ENCODE results near the gene EIF4E3. TPM values are rescaled to one million over a fixed set of nuclear protein-coding genes. Genes with fewer than 3 reads are reported as not detected.

EIF4E3 gene
- total RNA-seq, 2 experiments from 2014 or later, result 63.6 to 64.6 TPM

DNA sequence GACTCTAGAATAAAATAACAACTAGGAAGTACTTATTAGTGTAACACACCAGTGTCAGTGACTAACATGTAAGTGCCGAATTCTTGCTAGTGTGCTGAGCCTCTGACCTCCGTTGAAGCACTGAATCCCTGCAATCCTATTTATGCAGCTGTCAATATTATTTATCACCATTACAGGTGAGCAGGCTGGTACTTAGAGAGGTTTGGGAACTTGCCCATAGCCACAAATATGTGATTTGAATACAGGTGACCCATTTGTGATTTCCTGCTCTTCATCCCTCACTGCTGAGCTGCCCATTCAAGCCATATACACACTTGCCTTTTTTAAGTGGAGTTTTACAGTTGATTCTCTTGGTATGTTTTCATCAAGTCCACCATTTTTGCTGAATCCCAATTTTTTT, 12.2 kb downstream of the EIF4E3 start:
- Mint-ChIP-seq H3K27me3 (no peaks in the 10 kb centered on the region), H3K27ac (no peak overlapping the region), H3K4me3 (no peak overlapping the region), H3K36me3 (peaks cover 16% of the 10 kb centered on the region), H3K9me3 (no peaks in the 10 kb centered on the region), H3K4me1 (peaks cover 52% of the 10 kb centered on the region)
- POLR2A ChIA-PET, result interaction anchor here (0.7 kb wide), 1 partner anchor 592 kb away, joined by 3 read pairs; no protein-coding TSS in a partner anchor
- DNase-seq (no peak), ATAC-seq (ENCODE audit: low read depth) (no peak)

GRCh38 chr3:71710906-71711494, 14.2 kb downstream of the EIF4E3 start:
- Mint-ChIP-seq H3K9me3 (no peaks in the 10 kb centered on the region), H3K27me3 (no peaks in the 10 kb centered on the region), H3K4me3 (no peak overlapping the region), H3K27ac (no peak overlapping the region), H3K4me1 (peaks cover 50% of the 10 kb centered on the region), H3K36me3 (peaks cover 29% of the 10 kb centered on the region)
- DNase-seq (no peak), ATAC-seq (ENCODE audit: low read depth) (peak; percentile 48)
- POLR2A ChIA-PET, result interaction anchor here (2.2 kb wide), 1 partner anchor 13 kb away, joined by 8 read pairs; no protein-coding TSS in a partner anchor

DNA sequence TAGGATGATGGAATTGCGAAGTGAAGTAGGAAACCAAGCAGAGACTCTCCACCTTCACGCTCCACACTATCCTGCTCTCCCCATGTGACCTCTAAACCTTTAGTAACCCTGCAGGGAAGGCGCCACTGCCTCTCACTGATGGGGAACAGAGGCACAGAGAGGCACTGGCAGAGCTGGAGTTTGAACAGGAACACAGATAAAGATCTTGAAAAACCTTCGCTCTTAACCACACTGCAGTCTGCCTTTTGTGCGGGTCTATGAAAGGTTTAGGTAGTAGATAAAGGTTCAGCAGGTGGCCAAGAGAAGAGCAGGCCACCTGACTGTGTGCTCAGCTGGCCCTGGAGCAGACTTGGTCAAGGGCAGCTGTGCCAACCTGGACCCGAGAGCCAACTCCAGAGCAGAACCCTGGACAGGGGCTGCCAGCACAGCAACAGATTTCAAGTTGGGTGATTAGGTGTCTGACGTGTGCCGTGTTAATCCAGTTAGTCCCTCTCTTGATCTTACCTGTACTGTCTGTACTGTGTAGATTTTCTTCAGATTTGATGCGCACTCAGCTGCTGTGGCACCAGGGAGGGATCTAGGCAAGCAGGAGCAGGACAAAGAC, 15.2 kb downstream of the EIF4E3 start:
- Mint-ChIP-seq H3K9me3 (no peaks in the 10 kb centered on the region), H3K27me3 (no peaks in the 10 kb centered on the region), H3K36me3 (peaks cover 34% of the 10 kb centered on the region), H3K4me1 (peaks cover 50% of the 10 kb centered on the region), H3K27ac (peak overlapping the region; percentile 60), H3K4me3 (peak overlapping the region; percentile 39)
- DNase-seq, result no peak
- ATAC-seq (ENCODE audit: low read depth), result peak; percentile 48
- POLR2A ChIA-PET, result interaction anchor here (0.6 to 2.2 kb wide), 4 partner anchors 14 to 712 kb away, joined by 3 to 8 read pairs (median 4); no protein-coding TSS in a partner anchor

GRCh38 chr3:71708476-71709105, 16.6 kb downstream of the EIF4E3 start:
- Mint-ChIP-seq H3K9me3 (no peaks in the 10 kb centered on the region), H3K36me3 (peaks cover 43% of the 10 kb centered on the region), H3K4me3 (peak overlapping the region; percentile 7), H3K27ac (no peak overlapping the region), H3K4me1 (peaks cover 60% of the 10 kb centered on the region), H3K27me3 (no peaks in the 10 kb centered on the region)
- no peak for ATAC-seq (ENCODE audit: low read depth)
- no peak for DNase-seq
- POLR2A ChIA-PET, result interaction anchor here (1.5 kb wide), 1 partner anchor 16 kb away, joined by 4 read pairs; no protein-coding TSS in a partner anchor

DNA sequence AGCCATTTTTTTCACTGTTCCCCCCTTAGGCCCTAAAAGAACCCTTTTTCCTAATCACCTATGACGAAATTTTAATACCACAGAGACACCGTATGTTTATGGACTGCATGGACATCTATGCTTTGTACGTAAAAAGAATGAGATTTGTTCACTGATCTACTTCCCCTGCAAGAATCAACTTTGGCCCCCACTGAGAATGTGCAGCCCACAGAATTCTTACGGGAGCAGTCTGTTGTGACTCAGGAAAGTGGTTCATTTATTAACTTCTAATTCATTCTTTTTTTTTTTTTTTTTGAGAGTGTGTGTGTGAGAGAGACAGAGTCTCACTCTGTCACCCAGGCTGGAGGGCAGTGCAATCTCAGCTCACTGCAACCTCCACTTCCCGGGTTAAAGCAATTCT, 17.6 kb downstream of the EIF4E3 start:
- H3K27ac Mint-ChIP-seq, result no peak overlapping the region

DNA sequence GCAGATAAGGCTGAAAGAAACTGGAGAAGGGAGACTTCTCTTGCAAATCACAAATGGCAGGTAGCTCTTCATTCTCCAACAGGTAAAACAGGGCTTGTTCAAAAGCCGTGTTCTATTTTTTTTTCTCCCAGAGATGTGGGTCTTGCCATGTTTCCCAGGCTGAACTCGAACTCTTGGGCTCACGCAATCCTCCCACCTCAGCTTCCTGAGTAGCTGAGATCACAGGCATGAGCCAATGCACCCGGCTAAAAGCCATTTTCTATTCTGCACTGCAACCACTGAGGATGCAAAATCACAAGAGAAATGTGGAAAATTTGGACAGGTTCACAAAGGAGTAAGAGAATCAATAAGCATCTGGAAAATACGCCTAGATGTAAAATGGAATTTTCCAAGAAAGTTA, 19.5 kb downstream of the EIF4E3 start:
- peaks cover 68% of the 10 kb centered on the region for H3K4me1 Mint-ChIP-seq
- POLR2A ChIA-PET, result no interaction called here
- no peak for ATAC-seq (ENCODE audit: low read depth)
- H3K36me3 Mint-ChIP-seq, result peaks cover 52% of the 10 kb centered on the region
- no peak overlapping the region for H3K27ac Mint-ChIP-seq
- no peak overlapping the region for H3K4me3 Mint-ChIP-seq
- no peaks in the 10 kb centered on the region for H3K27me3 Mint-ChIP-seq
- H3K9me3 Mint-ChIP-seq, result no peaks in the 10 kb centered on the region
- DNase-seq, result no peak

More for the DNA sequence above, 17.6 kb downstream of the EIF4E3 start:
- Mint-ChIP-seq H3K4me3 (no peak overlapping the region), H3K4me1 (peaks cover 64% of the 10 kb centered on the region), H3K27me3 (no peaks in the 10 kb centered on the region), H3K9me3 (no peaks in the 10 kb centered on the region), H3K36me3 (peaks cover 43% of the 10 kb centered on the region)
- DNase-seq (no peak), ATAC-seq (ENCODE audit: low read depth) (no peak)
- POLR2A ChIA-PET, result no interaction called here

- POLR2A ChIA-PET, result interaction anchor here (1.1 kb wide), 1 partner anchor 19 kb away, joined by 8 read pairs; the partner anchor contains the start of gene EIF4E3
- Mint-ChIP-seq H3K4me3 (no peak overlapping the region), H3K36me3 (peaks cover 52% of the 10 kb centered on the region), H3K4me1 (peaks cover 62% of the 10 kb centered on the region), H3K9me3 (no peaks in the 10 kb centered on the region), H3K27ac (peak overlapping the region; percentile 62), H3K27me3 (no peaks in the 10 kb centered on the region)
- DNase-seq, result no peak
- no peak for ATAC-seq (ENCODE audit: low read depth)
Observed at GRCh38 chr3:71704915-71705314, 20.3 kb downstream of the EIF4E3 start.

- Mint-ChIP-seq H3K4me3 (peak overlapping the region; percentile 8), H3K27me3 (no peaks in the 10 kb centered on the region), H3K9me3 (no peaks in the 10 kb centered on the region), H3K36me3 (peaks cover 48% of the 10 kb centered on the region), H3K27ac (peak overlapping the region; percentile 91), H3K4me1 (peaks cover 53% of the 10 kb centered on the region)
- DNase-seq (no peak), ATAC-seq (ENCODE audit: low read depth) (peak; percentile 10)
- POLR2A ChIA-PET, result interaction anchor here (1.1 to 1.2 kb wide), 2 partner anchors 21 to 26 kb away, joined by 3 to 8 read pairs; partner anchors contain the start of gene EIF4E3
Observed at GRCh38 chr3:71703797-71704196, 21.4 kb downstream of the EIF4E3 start.

GRCh38 chr3:71702131-71703024, 22.8 kb downstream of the EIF4E3 start:
- H3K27ac Mint-ChIP-seq, result peak overlapping the region; percentile 91
- no peaks in the 10 kb centered on the region for H3K27me3 Mint-ChIP-seq
- no peaks in the 10 kb centered on the region for H3K9me3 Mint-ChIP-seq
- H3K36me3 Mint-ChIP-seq, result peaks cover 52% of the 10 kb centered on the region
- no peak for DNase-seq
- ATAC-seq (ENCODE audit: low read depth), result peak; percentile 90
- H3K4me1 Mint-ChIP-seq, result peaks cover 43% of the 10 kb centered on the region
- H3K4me3 Mint-ChIP-seq, result peak overlapping the region; percentile 70
- POLR2A ChIA-PET, result interaction anchor here (1.2 to 1.5 kb wide), 3 partner anchors 16 to 28 kb away, joined by 3 to 6 read pairs (median 3); partner anchors contain the start of gene EIF4E3

DNA sequence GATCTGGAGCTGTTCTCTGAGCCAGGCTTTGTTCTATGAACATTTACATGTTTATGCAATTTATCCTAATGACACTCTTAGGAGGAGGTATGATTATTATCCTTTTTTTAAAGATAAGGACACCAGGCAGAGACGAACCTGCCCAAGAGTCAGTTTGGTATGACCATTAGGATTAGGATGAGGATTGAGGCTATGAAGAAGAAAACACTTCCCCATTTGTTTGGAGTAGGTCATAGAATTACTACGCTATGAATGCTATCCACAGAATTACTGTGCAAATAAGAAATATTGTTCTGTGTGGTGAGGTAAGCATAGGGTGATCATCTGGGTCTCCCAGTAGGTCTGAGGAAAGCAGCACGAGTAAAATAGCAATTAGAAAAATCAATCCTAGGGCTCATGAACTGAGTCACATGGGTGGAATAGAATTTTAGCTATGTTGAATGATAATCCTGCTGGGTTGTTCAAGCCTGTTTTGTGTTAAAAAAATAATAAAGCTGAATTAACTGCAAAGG, 23.9 kb downstream of the EIF4E3 start:
- Mint-ChIP-seq H3K9me3 (no peaks in the 10 kb centered on the region), H3K36me3 (peaks cover 49% of the 10 kb centered on the region), H3K4me1 (peaks cover 40% of the 10 kb centered on the region), H3K4me3 (no peak overlapping the region), H3K27me3 (no peaks in the 10 kb centered on the region), H3K27ac (peak overlapping the region; percentile 38)
- POLR2A ChIA-PET, result no interaction called here
- DNase-seq (no peak), ATAC-seq (ENCODE audit: low read depth) (no peak)

DNA sequence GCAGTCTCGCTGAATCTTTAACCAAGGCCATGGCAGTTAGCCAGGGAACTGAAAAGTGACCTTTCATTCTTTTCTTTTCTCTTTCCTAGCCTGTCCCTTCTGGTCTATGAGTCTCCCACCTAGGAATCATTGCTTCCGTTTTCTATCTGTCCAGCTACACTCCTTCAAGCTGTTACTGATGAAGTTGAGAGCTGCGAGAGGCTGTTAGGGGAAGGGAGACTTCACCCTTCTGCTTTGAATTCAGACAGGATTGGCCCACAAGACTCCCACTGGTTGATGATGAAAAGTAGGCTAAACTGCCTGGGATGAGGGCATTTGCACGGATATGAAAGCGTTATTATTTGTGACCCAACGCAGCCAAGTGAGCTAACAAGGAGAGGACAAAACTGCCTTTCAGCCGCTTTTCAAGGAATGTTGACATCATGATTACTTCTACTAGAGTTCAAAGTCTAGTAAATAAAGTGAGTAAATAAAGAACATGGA, 30.2 kb downstream of the EIF4E3 start:
- H3K36me3 Mint-ChIP-seq, result peaks cover 27% of the 10 kb centered on the region
- no peak overlapping the region for H3K27ac Mint-ChIP-seq
- no peak overlapping the region for H3K4me3 Mint-ChIP-seq
- POLR2A ChIA-PET, result no interaction called here
- ATAC-seq (ENCODE audit: low read depth) (no peak), DNase-seq (no peak)
- H3K4me1 Mint-ChIP-seq, result peaks cover 7% of the 10 kb centered on the region
- no peaks in the 10 kb centered on the region for H3K9me3 Mint-ChIP-seq
- H3K27me3 Mint-ChIP-seq, result no peaks in the 10 kb centered on the region

GRCh38 chr3:71694358-71694999, 30.7 kb downstream of the EIF4E3 start:
- no peak for ATAC-seq (ENCODE audit: low read depth)
- Mint-ChIP-seq H3K9me3 (no peaks in the 10 kb centered on the region), H3K27me3 (no peaks in the 10 kb centered on the region), H3K36me3 (peaks cover 28% of the 10 kb centered on the region), H3K4me1 (peaks cover 7% of the 10 kb centered on the region), H3K4me3 (no peak overlapping the region), H3K27ac (no peak overlapping the region)
- DNase-seq, result no peak
- POLR2A ChIA-PET, result no interaction called here

All from activated naive CD8-positive, alpha-beta T cell treated with anti-CD3 and anti-CD28 coated beads, Interleukin-2, amount 10 ng/mL, durations not matched to agents 7 days and 5 days (primary cell).